Astrocyte of the hippocampus (primary cell): ENCODE measurements around the gene ZNF101.
"Not testable (repeated sequence)": the region's sequence is repeated elsewhere in the genome, so short reads cannot be mapped to it uniquely, and the experiment has no call there.

ENCODE experiments used
- DNase-seq: peaks from one replicate; pipeline ENCODE4 v3.0.0; 2011; ENCODE audit warnings: low read depth, low spot score

ZNF101 gene

DNA sequence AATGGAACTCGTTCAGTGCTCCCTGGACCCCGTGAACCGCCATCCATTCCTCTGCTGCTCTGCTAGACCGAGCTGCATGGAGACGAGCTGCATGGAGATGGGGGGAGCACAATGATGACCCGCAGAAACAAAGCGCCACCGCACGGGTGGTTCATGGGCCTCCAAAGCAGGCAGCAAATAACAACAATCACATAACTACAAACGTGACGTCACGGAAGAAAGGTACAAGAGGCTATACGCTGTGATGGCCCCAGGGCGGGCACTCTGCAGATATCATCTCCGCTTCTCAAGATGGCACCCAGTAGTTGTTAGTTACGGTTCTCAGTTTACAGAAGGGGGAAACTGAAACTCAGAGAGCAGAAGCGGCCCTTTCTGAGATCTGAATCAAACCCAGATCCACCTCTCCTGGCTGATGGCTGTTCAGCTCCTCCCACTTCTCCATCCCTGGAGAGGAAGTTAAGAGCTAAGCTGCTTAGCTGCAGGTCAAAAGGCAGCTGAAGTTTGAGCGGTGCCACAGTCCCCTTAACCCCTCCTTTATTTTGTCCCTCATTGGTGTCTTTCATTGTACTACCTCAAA, 6.9 kb upstream of the ZNF101 start:
- no peak for DNase-seq

DNA sequence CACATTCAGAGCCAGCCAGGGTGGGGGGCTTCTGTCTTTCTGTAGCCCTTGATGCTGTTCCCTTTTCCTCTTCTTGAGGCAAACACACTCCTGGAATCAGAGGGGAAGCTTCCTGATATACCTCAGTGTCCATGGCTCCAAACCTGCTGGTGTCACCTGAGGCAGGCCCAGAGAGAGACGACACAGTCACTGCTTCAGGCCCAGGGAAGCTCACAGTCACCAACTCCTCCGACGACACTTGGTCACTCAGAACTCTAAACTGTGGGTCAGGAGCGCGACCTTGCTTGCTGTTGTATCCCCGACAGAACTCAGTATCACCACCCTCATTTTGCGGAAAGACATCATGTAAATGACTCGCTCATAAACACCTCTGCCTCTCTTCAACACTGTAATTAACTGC, 6.3 kb upstream of the ZNF101 start:
- no peak for DNase-seq

- peak; percentile 19 for DNase-seq
Observed at GRCh38 chr19:19662871-19663255, 5.8 kb upstream of the ZNF101 start.

GRCh38 chr19:19663256-19664120, 5.2 kb upstream of the ZNF101 start, which contains the start of gene ATP13A1:
TSS of gene ATP13A1 (minus strand) at chr19:19663676. CDS start at chr19:19663666, 10 bp downstream.
- peak; percentile 98 for DNase-seq

DNA sequence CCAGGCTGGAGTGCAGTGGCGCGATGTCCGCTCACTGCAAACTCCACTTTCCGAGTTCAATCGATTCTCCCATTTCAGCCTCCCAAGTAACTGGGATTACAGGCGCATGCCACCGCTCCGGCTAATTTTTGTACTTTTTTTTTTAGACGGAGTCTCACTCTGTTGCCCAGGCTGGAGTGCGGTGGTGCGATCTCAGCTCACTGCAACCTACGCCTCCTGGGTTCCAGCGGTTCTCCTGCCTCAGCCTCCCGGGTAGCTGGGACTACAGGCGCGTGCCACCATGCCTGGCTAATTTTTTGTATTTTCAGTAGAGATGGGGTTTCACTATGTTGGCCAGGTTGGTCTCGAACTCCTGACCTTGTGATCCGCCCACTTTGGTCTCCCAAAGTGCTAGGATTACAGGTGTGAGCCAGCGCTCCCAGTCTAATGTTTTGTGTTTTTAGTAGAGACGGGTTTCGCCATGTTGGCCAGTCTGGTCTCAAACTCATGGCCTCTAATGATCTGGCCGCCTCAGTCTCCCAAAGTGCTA, 3.2 kb upstream of the ZNF101 start:
- not testable (repeated sequence) for DNase-seq

- DNase-seq = no peak
Observed at GRCh38 chr19:19670070-19670551, 1.5 kb downstream of the ZNF101 start.

DNA sequence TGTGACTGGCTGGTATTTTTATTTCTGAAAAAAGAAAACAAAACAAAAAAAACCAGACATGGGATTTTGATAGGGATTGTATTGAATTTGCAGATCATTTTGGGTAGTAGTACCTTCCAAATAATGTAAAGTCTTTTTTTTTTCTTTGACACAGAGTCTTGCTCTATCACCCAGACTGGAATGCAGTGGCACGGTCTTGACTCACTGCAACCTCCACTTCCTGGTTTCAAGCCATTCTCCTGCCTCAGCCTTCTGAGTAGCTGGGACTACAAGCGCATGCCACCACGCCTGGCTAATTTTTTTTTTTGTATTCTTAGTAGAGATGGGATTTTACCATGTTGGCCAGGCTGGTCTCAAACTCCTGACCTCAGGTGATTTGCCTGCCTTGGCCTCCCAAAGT, 4.2 kb downstream of the ZNF101 start:
- no peak for DNase-seq

GRCh38 chr19:19674315-19674714, 5.7 kb downstream of the ZNF101 start:
- DNase-seq = no peak

GRCh38 chr19:19677579-19677978, 8.9 kb downstream of the ZNF101 start:
- DNase-seq = no peak

DNA sequence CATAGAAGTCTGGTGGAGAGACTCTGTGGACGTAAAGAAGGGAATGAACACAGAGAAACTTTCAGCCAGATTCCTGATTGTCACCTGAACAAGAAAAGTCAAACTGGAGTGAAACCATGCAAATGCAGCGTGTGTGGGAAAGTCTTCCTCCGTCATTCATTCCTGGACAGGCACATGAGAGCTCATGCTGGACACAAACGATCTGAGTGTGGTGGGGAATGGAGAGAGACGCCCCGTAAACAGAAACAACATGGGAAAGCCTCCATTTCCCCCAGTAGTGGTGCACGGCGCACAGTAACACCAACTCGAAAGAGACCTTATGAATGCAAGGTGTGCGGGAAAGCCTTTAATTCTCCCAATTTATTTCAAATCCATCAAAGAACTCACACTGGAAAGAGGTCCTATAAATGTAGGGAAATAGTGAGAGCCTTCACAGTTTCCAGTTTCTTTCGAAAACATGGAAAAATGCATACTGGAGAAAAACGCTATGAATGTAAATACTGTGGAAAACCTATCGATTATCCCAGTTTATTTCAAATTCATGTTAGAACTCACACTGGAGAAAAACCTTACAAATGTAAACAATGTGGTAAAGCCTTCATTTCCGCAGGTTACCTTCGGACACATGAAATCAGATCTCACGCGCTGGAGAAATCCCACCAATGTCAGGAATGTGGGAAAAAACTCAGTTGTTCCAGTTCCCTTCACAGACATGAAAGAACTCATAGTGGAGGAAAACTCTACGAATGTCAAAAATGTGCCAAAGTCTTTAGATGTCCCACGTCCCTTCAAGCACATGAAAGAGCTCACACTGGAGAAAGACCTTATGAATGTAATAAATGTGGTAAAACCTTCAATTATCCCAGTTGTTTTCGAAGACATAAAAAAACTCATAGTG, 10.8 kb downstream of the ZNF101 start:
- no peak for DNase-seq

GRCh38 chr19:19686119-19686518, 17.5 kb downstream of the ZNF101 start:
- not testable (repeated sequence) for DNase-seq

DNA sequence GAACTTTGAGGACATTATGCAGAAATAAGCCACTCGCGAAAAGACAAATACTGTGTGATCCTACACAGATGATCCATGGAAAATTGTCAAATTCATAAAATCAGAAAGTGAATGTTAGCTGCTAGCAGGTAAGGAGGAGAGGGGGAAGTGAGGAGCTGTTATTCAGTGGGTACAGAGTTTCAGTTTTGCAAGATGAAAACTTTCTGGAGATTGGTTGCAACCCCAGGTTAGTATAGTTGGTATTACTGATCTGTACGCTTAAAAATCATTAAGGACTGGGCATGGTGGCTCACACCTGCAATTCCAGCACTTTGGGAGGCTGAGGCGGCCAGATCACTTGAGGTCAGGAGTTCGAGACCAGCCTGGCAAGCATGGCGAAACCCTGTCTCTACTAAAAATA, 17.9 kb downstream of the ZNF101 start:
- DNase-seq = no peak

GRCh38 chr19:19687090-19687489, 18.5 kb downstream of the ZNF101 start:
- DNase-seq = no peak

GRCh38 chr19:19689023-19689422, 20.4 kb downstream of the ZNF101 start:
- not testable (repeated sequence) for DNase-seq

- DNase-seq = no peak
Observed at GRCh38 chr19:19691683-19692082, 23.0 kb downstream of the ZNF101 start.

- no peak for DNase-seq
Observed at GRCh38 chr19:19696386-19696785, 27.7 kb downstream of the ZNF101 start.

DNA sequence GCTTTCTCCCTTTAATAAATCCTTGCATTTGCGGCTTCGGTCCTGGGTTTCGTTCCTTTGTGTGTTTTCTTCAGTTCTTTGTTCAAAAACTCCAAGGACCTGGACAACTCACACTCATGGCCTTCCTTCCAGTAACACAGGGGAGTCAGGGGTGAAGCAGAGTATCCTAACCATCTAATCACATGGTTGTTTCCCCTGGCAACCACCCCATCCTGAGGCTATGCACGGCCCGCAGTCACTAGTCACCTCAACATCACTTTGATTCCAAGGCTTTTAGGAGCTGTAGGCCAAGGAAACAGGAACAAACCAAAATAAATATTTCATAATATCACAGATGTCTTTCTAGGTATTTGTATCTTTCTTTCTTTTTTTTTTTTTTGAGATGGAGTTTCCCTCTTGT, 28.9 kb downstream of the ZNF101 start:
- DNase-seq = no peak

DNA sequence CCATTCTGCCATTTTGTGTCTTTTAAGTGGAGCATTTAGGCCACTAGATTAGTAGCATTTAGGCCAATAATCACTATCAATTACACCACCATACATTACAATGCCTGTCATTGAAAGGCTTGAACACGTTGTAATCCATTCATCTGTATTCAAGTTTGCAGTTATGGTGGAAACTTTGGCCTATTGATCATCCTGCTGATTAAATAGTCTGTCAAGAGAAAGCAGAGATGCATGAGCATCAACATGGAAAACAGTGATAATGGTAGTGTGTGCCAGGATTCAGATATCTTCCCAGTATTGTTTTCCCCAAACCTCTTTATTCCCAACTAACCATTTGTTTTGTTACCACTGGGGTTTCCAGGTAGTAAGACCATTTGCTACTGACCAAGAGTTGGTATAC, 31.9 kb downstream of the ZNF101 start:
- DNase-seq = not testable (repeated sequence)

- DNase-seq = no peak
Observed at GRCh38 chr19:19704836-19705235, 36.2 kb downstream of the ZNF101 start.

DNA sequence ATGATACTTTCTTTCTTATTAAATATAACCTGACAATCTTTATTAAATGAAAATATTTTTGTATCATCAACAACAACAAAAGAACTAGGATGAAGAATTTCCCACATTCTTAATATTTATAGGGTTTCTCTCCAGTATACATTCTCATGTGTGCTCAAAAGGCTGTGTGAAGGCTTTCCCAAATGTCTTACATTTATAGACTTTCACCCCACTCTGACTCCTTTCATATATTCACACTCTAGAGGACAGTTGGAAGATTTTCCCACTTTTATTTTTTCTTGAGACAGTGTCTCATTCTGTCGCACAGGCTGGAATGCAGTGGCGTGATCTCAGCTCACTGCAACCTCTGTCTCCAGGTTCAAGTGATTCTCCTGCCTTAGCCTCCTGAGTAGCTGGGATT, 41.9 kb downstream of the ZNF101 start:
- DNase-seq = no peak

GRCh38 chr19:19711306-19711933, 42.8 kb downstream of the ZNF101 start:
- DNase-seq = no peak
